ENCODE results near the gene TNNI2.

DNA sequence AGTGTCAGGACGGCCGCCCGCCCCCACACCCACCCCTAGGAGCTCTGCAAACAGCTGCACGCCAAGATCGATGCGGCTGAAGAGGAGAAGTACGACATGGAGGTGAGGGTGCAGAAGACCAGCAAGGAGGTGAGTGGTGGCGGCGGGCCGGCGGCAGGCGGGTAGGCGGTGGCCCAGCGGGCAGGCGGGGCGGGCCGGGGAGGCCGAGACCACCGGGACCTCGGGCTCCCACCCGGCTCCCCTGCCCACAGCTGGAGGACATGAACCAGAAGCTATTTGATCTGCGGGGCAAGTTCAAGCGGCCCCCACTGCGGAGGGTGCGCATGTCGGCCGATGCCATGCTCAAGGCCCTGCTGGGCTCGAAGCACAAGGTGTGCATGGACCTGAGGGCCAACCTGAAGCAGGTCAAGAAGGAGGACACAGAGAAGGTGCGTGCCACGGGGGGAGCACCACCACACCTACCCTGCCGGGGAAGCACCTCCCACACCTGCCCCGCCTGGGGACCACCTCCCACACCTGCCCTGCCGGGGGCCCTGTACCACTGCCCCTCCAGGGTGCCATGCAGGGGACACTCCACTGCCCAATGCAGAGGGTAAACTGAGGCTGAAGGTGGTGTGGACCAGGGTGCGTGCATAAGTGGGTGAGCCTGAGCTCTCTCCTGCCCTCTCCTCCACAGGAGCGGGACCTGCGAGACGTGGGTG, 2.1 kb downstream of the TNNI2 start:
- TF ChIP-seq, protein P1, sequence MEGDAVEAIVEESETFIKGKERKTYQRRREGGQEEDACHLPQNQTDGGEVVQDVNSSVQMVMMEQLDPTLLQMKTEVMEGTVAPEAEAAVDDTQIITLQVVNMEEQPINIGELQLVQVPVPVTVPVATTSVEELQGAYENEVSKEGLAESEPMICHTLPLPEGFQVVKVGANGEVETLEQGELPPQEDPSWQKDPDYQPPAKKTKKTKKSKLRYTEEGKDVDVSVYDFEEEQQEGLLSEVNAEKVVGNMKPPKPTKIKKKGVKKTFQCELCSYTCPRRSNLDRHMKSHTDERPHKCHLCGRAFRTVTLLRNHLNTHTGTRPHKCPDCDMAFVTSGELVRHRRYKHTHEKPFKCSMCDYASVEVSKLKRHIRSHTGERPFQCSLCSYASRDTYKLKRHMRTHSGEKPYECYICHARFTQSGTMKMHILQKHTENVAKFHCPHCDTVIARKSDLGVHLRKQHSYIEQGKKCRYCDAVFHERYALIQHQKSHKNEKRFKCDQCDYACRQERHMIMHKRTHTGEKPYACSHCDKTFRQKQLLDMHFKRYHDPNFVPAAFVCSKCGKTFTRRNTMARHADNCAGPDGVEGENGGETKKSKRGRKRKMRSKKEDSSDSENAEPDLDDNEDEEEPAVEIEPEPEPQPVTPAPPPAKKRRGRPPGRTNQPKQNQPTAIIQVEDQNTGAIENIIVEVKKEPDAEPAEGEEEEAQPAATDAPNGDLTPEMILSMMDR (IDR thresholded peaks at IDR 0.05; ENCODE audit: low read depth, low read length), result no peak
- TF ChIP-seq POLR2A (IDR thresholded peaks at IDR 0.05; ENCODE audit: extremely low read depth, insufficient read length) (no peak), MYC (IDR thresholded peaks at IDR 0.05; ENCODE audit: low read depth, low read length) (no peak)
- TF ChIP-seq, protein P2, sequence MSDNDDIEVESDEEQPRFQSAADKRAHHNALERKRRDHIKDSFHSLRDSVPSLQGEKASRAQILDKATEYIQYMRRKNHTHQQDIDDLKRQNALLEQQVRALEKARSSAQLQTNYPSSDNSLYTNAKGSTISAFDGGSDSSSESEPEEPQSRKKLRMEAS (IDR thresholded peaks at IDR 0.05; ENCODE audit: low read depth, low read length), result no peak

Measured in NB4 (cell line).